ENCODE measurements around the gene PLEK2.

PLEK2 gene

GRCh38 chr14:67441256-67441655, 29.3 kb upstream of the PLEK2 start:
- no peaks in the 10 kb centered on the region for H3K9me3 ChIP-seq (ENCODE audit: control insufficient read depth, insufficient read depth, low read length)
- H3K36me3 ChIP-seq (ENCODE audit: control insufficient read depth, low read length), result no peaks in the 10 kb centered on the region
- no peaks in the 10 kb centered on the region for H3K9me2 ChIP-seq (replicated peaks; ENCODE audit: control insufficient read depth, low read length)
- no peak overlapping the region for H3K4me3 ChIP-seq (ENCODE audit: low read length)
- H3K4me1 ChIP-seq (ENCODE audit: control insufficient read depth, low read length), result no peaks in the 10 kb centered on the region
- peaks cover 5% of the 10 kb centered on the region for H3K27me3 ChIP-seq (ENCODE audit: control insufficient read depth, low read length)
- H3K27ac ChIP-seq (ENCODE audit: low read depth, low read length), result no peak overlapping the region
- H3F3A ChIP-seq (ENCODE audit: control insufficient read depth, insufficient read depth), result no peaks in the 10 kb centered on the region
- TF ChIP-seq CTCF (IDR thresholded peaks at IDR 0.05; ENCODE audit: low read depth, low read length, poor library complexity, severe bottlenecking), result no peak
- TF ChIP-seq EZH2phosphoT487 (IDR thresholded peaks at IDR 0.05; ENCODE audit: borderline replicate concordance, low read length), result no peak
- no peaks in the 10 kb centered on the region for H3K79me2 ChIP-seq (ENCODE audit: control insufficient read depth, low read length)
- H3K4me2 ChIP-seq (ENCODE audit: low read length), result no peak overlapping the region
- H4K20me1 ChIP-seq (ENCODE audit: control insufficient read depth, insufficient read depth, low read depth, low read length), result no peaks in the 10 kb centered on the region

GRCh38 chr14:67440513-67440912, 28.5 kb upstream of the PLEK2 start:
- H3K4me2 ChIP-seq (ENCODE audit: low read length), result no peak overlapping the region
- H3K27me3 ChIP-seq (ENCODE audit: control insufficient read depth, low read length), result peaks cover 10% of the 10 kb centered on the region; the same call in 1 of the 2 replicates
- H3K4me1 ChIP-seq (ENCODE audit: control insufficient read depth, low read length), result no peaks in the 10 kb centered on the region
- no peaks in the 10 kb centered on the region for H3K9me3 ChIP-seq (ENCODE audit: control insufficient read depth, insufficient read depth, low read length)
- no peak overlapping the region for H3K4me3 ChIP-seq (ENCODE audit: low read length)
- H3F3A ChIP-seq (ENCODE audit: control insufficient read depth, insufficient read depth), result no peaks in the 10 kb centered on the region
- no peaks in the 10 kb centered on the region for H3K9me2 ChIP-seq (replicated peaks; ENCODE audit: control insufficient read depth, low read length)
- H3K36me3 ChIP-seq (ENCODE audit: control insufficient read depth, low read length), result no peaks in the 10 kb centered on the region
- H3K27ac ChIP-seq (ENCODE audit: low read depth, low read length), result no peak overlapping the region
- TF ChIP-seq CTCF (IDR thresholded peaks at IDR 0.05; ENCODE audit: low read depth, low read length, poor library complexity, severe bottlenecking) (no peak), EZH2phosphoT487 (IDR thresholded peaks at IDR 0.05; ENCODE audit: borderline replicate concordance, low read length) (no peak)
- no peaks in the 10 kb centered on the region for H4K20me1 ChIP-seq (ENCODE audit: control insufficient read depth, insufficient read depth, low read depth, low read length)
- no peaks in the 10 kb centered on the region for H3K79me2 ChIP-seq (ENCODE audit: control insufficient read depth, low read length)

GRCh38 chr14:67438969-67439368, 27.0 kb upstream of the PLEK2 start:
- Histone ChIP-seq H3K4me3 (ENCODE audit: low read length) (no peak overlapping the region), H3K36me3 (ENCODE audit: control insufficient read depth, low read length) (no peaks in the 10 kb centered on the region), H3K27ac (ENCODE audit: low read depth, low read length) (no peak overlapping the region), H3K9me2 (replicated peaks; ENCODE audit: control insufficient read depth, low read length) (no peaks in the 10 kb centered on the region), H4K20me1 (ENCODE audit: control insufficient read depth, insufficient read depth, low read depth, low read length) (no peaks in the 10 kb centered on the region), H3K4me2 (ENCODE audit: low read length) (no peak overlapping the region), H3K4me1 (ENCODE audit: control insufficient read depth, low read length) (no peaks in the 10 kb centered on the region), H3K79me2 (ENCODE audit: control insufficient read depth, low read length) (no peaks in the 10 kb centered on the region), H3K27me3 (ENCODE audit: control insufficient read depth, low read length) (peaks cover 14% of the 10 kb centered on the region), H3K9me3 (ENCODE audit: control insufficient read depth, insufficient read depth, low read length) (no peaks in the 10 kb centered on the region), H3F3A (ENCODE audit: control insufficient read depth, insufficient read depth) (no peaks in the 10 kb centered on the region)
- TF ChIP-seq CTCF (IDR thresholded peaks at IDR 0.05; ENCODE audit: low read depth, low read length, poor library complexity, severe bottlenecking), result no peak
- no peak for TF ChIP-seq EZH2phosphoT487 (IDR thresholded peaks at IDR 0.05; ENCODE audit: borderline replicate concordance, low read length)

All from DOHH2 (cell line).